SKM-1 (cell line): Measurements from ENCODE around the gene GNG12.
"Not testable (repeated sequence)": the region's sequence is repeated elsewhere in the genome, so short reads cannot be mapped to it uniquely, and the experiment has no call there.

Experiments
- DNase-seq: peaks from one replicate; lab custom pipeline; 2025; ENCODE audit not compliant: unreplicated experiment; lab: John Stamatoyannopoulos, UW

The GNG12 gene

GRCh38 chr1:67665307-67665706 lies 168.0 kb downstream of the GNG12 start:
- DNase-seq, result not testable (repeated sequence)

- no peak for DNase-seq
These were observed 169.2 kb downstream of the GNG12 start for GRCh38 chr1:67664048-67664447.

- DNase-seq, result no peak
These were observed 170.4 kb downstream of the GNG12 start for GRCh38 chr1:67662884-67663283.

DNA sequence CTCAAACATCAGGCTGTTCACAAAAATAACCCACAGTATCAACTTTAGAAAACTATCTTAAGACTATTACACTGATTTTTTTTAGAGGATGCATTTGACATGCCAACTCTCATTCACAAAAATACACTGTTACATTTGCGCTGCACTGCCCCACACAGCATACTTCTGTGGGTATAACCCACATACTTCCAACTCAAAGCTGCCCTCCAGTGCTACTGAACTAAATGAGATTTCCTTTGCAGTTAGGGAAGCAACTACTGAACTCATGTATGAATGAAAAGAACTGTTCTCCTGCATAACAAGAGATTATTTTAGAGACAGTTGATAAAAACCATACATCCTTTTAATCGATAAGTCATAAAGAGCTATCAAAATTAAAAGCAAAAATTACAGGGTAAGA lies 174.0 kb downstream of the GNG12 start:
- no peak for DNase-seq

DNA sequence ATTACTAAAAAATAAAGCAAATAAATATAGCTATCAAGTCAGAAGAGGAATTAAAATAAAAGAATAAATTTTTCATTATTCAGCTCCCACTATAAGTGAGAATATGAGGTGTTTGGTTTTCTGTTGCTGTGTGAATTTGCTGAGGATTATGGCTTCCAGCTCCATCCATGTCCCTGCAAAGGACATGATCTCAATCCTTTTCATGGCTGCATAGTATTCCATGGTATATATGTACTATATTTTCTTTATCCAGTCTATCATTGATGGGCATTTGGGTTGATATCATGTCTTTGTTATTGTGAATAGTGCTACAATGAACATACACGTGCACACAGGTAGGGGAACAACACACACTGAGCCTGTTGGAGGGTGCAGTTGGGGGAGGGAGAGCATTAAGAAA lies 176.1 kb downstream of the GNG12 start:
- DNase-seq, result not testable (repeated sequence)

GRCh38 chr1:67655581-67655980 lies 177.7 kb downstream of the GNG12 start:
- no peak for DNase-seq

DNA sequence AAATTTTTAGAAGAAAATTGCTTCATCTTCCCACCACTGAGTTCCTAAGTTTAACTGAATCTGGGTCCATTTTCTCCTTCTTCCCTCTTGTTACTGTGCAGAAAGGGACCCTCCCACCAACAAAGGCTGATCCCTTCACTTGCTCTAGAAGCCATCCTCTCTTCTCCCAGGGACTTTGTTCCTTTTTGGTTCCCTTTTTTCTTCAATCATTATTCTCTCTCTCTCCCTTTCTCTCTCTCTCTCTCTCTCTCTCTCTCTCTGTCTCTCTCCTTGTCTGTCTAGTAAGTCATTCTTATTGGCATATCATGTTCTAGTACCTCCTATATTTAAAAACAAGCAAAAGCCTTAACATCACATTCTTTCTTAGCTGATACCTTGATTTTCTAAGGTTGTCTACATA lies 180.0 kb downstream of the GNG12 start:
- DNase-seq, result no peak

- no peak for DNase-seq
These were observed 180.5 kb downstream of the GNG12 start for GRCh38 chr1:67652800-67653199.
